Fibroblast of peridontal ligament (primary cell): ENCODE results near the gene FBXO28.
A peak's percentile ranks its signal among the peaks of the same experiment; 100 is the strongest.

Source experiments
- DNase-seq: peaks from one replicate; pipeline ENCODE4 v3.0.0-alpha.2; 2010; ENCODE audit errors: extremely low read depth

The FBXO28 gene

DNA sequence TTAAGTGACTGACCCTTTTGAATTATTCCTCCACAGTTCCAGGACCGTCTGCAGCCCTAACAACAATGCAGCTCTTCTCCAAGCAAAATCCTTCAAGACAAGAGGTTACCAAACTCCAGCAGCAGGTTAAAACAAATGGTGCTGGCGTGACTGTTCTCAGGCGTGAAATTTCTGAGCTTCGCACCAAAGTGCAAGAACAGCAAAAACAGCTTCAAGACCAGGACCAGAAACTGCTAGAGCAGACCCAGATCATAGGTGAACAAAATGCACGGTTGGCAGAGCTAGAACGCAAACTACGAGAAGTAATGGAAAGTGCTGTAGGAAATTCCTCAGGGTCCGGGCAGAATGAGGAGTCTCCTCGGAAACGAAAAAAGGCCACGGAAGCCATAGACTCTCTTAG, 43.4 kb downstream of the FBXO28 start:
- no peak for DNase-seq

DNA sequence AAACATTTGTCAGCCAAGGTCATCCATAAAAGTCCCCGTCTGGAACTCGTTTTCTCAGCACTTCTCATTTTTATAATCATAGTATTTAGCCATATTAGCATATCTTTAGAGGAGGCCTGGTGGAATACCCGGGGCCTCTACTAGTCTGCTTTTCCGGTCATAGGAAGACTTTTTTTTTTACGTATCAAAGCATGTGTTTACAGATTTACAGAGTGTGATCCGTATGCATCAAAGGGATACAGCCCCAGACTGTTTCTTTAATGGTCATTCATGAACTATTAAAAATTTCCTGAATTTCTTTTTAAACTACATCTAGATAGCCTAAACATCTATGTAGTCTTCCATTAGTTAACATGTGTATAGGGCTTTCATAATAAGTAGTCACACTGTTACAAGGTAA, 45.6 kb downstream of the FBXO28 start:
- no peak for DNase-seq

GRCh38 chr1:224160171-224160682, 46.3 kb downstream of the FBXO28 start:
- DNase-seq = no peak

DNA sequence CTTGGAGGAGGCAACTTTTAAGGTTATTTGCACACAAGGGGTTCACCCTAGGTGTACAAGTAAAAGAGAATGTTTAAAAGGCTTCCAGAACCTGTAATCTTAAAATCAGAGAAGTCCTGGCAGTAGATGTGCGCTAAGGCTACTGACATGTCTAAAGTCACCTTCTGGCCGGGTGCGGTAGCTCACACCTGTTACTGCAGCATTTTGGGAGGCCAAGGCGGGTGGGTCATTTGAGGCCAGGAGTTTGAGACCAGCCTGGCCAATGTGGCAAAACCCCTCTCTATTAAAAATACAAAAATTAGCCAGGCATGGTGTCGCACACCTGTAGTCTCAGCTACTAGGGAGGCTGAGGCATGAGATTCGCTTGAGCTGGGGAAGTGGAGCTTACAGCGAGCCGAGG, 48.9 kb downstream of the FBXO28 start:
- no peak for DNase-seq

GRCh38 chr1:224163311-224163710, 49.4 kb downstream of the FBXO28 start:
- DNase-seq = no peak

- DNase-seq = peak; percentile 91
These were observed 55.0 kb downstream of the FBXO28 start for GRCh38 chr1:224168859-224169380.

GRCh38 chr1:224169718-224170270, 55.9 kb downstream of the FBXO28 start:
- no peak for DNase-seq

GRCh38 chr1:224170343-224170742, 56.4 kb downstream of the FBXO28 start:
- no peak for DNase-seq

DNA sequence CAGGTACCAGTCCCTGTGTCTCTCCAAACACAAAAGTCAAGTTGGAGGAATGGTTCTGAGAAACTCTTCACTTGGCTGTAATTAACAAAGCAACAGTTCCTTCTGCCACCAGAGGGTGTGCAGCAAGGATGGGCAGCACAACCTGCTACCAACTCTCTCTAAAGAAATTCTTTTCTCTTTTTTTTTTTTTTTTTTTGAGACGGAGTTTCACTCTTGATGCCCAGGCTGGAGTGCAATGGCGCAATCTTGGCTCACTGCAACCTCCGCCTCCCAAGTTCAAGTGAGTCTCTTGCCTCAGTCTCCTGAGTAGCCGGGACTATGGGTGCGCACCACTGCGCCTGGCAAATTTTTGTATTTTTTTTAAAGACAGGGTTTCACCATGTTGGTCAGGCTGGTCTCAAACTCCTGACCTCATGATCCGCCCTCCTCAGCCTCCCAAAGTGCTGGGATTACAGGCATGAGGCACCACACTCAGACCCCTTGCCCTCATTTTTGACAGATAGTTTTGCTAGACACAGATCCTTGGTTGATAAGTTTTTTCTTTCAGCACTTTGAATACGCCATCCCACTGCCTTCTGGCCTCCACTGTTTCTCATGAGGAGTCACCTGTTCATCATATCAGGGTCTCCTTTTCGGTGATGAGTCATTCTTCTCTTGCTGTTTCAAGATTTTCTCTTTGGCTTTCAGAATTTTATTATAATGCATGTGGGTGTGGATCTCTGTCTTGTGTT, 57.0 kb downstream of the FBXO28 start:
- DNase-seq = peak; percentile 24

DNA sequence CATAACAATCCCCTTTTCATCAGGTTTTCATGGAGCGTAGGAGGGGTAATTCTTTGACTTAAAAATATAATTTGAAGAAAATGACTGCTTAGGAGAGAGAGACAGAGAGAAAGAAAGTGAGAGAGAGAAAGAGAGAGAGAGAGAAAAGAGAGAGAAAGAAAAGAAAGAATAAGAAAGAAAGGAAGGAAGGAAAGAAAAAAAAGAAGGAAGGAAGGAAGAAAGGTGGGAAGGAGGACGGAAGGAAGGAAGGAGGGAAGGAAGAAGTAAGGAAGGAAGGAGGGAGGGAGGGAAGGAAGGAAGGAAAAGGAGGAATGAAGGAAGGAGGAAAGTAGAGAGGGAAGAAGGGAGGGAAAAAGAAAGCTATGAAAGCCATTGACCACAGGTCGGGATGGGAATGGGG, 58.3 kb downstream of the FBXO28 start:
- DNase-seq = no peak

DNA sequence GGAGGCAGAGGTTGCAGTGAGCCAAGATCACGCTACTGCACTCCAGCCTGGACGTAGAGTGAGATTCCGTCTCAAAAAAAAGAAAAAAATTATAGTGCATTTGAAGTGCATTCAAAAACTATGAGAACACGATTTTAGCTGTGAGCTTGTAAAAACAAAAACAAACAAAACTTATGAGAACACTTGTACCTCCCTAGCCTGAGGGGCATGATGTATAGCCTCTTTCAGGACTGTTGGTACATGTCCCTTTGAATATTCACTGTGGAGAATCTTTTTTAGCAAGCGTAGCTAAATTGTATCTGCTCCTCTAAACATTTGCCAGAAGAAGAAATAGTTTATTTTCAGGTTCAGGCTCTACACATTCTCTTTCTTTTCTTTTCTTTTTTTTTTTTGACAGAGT, 59.6 kb downstream of the FBXO28 start:
- DNase-seq = no peak

- DNase-seq = no peak
These were observed 61.7 kb downstream of the FBXO28 start for GRCh38 chr1:224175617-224176016.

GRCh38 chr1:224177356-224177999, 63.6 kb downstream of the FBXO28 start:
- DNase-seq = no peak

DNA sequence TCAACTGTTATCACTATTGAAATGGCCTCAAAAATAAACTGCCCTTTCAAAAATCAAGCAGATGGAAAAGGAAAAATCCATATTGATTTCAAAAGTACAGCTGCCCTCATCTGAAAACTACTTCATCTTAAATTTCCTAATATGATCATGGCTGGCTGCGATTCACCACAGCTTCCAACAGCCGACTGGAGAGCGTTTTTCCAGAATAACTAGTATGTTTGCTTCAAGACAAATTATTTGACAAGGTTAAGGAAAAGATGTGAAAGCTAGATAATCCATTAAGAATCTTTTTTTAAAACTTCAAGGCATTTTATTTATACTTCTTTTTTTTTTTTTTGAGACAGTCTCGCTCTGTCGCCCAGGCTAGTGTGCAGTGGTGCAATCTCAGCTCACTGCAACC, 65.0 kb downstream of the FBXO28 start:
- no peak for DNase-seq

GRCh38 chr1:224180783-224181452, 67.0 kb downstream of the FBXO28 start:
- no peak for DNase-seq

GRCh38 chr1:224181453-224181810, 67.5 kb downstream of the FBXO28 start:
- DNase-seq = no peak

GRCh38 chr1:224182057-224182865, 68.3 kb downstream of the FBXO28 start:
- no peak for DNase-seq

DNA sequence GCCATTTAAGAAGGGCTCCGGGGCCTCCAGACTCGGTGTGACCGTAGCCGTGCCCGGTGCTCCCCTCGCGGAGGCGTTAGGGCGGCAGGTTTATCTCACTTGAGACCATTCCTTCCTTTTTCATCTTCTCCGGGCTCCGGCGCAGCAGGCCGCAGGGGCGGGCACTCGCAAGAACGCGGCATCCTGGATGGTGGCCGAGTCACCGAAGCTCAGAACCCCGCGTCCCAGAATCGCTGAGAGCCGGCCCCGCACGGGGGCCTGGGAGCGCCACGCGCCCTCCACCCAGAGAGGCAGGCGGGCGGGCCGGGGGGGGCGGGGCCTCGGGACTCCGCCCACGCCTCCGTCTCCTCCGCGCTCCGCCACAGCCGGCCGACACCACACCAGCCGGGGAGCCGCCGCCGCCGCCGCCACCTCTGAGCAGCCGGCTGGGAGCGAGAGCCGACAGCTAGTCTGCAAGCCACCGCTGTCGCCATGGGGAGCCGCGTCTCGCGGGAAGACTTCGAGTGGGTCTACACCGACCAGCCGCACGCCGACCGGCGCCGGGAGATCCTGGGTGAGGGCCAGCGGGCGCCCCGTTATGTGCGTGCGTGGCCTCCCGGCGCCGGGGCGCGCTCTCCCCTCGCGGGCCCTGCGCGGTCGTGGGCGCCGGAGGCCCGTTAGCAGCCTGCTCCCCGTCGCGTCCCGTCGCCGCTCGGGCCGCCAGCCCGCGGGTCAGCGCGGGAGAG, 69.1 kb downstream of the FBXO28 start, which contains the start of gene DEGS1:
TSS of gene DEGS1 (plus strand) at position 375 of the 725 bp plus-strand sequence. CDS start at position 472, 97 bp downstream.
- peak; percentile 64 for DNase-seq

DNA sequence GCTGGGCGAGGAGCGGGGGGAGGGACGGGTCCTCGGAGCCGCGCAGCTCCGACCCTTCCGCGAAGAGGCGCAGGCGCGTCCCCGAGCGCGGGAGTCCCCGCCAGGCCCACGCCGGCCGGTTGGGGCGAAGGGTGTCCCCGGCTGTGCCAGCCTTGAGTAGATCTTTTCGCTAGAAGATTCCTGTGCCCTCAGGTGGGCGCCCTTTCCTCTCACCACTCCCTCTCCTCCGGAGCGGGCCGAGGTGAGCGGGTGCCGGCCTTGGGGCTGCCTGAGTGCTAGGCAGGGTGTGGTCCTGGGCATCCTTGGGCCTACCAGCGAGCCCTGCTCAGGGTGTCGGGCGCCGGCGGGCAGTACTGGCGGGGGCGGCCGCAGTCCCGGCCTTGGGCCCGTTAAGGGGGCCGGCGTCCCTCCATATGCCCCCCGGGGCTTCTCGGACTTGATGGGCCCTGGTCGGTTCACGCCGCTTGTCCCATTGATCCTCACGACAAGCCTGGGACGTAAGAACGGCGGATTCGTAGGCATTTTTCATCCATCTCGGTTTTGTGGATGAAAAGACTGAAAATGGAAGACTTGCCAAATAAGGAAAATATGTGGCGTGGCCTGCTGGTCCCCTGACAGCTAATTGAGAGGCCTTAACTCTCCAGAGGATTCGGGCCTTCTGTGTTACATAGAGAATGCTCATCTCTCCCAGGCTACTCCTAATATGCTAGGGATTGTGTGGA, 69.8 kb downstream of the FBXO28 start:
- peak; percentile 73 for DNase-seq

DNA sequence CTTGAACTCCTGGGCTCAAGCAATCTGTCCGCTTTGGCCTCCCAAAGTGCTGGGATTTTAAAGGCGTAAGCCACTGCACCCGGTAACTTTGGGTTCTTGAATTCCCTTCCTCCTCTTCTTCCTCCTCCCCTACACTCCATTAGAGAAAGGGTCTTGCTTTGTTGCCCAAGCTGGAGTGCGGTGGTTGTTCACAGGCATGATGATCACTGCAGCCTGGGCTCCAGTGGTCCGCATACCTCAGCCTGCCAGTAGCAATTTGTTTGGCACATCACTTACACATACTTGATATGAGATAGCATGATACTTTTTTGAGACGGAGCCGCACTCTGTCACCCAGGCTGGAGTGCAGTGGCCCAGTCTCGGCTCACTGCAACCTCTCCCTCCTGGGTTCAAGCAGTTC, 71.3 kb downstream of the FBXO28 start:
- no peak for DNase-seq
